ENCODE results near the gene NFIB.

The NFIB gene

GRCh38 chr9:14303100-14303499 is 10.8 kb downstream of the NFIB start:
- DNase-seq, result no peak

DNA sequence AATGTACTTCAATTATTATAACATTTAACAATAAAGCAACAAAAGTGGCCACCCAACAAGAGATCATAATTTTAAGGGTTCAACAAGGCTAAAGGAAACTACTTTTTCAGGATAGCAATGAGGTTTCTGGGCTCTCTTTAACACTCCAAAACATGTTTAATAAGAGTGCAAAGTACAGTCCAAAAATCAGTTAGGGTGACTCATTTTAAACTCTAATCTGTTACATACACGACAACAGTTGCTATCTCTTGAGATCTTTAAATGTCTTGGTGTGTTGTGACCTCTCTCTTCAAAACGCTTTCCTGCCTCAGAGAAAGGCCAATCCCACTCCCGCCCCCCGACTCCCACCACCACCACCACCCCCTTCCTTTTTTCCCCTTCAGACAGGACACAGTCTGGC is 11.5 kb downstream of the NFIB start:
- no peak for DNase-seq

GRCh38 chr9:14301583-14302021 is 12.3 kb downstream of the NFIB start:
- peak; percentile 61 for DNase-seq

GRCh38 chr9:14301006-14301405 is 12.9 kb downstream of the NFIB start:
- DNase-seq, result no peak

- no peak for DNase-seq
Measured at GRCh38 chr9:14300588-14300987, 13.4 kb downstream of the NFIB start.

- DNase-seq, result no peak
Measured at GRCh38 chr9:14300040-14300439, 13.9 kb downstream of the NFIB start.

GRCh38 chr9:14298601-14299022 is 15.3 kb downstream of the NFIB start:
- peak; percentile 21 for DNase-seq

- DNase-seq, result no peak
Measured at GRCh38 chr9:14296495-14297113, 17.3 kb downstream of the NFIB start.

DNA sequence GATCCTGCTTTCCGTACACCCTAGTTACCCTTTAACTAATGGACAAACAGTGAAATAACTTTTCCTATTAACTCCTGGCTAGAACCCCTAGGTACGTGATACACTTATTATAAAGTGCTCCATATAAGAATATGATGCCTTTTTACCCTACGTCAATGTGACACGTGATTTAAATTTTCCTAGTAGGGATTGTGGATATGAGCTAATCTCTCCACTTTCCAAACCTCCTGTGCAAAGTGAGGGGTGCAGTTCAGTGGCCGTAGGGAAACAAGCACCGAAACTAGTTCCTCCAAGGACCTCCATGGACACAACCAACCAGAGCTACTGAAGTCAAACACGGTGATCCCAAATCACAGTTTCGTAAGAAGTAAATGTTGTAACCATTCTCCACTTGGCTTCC is 19.3 kb downstream of the NFIB start:
- DNase-seq, result no peak

DNA sequence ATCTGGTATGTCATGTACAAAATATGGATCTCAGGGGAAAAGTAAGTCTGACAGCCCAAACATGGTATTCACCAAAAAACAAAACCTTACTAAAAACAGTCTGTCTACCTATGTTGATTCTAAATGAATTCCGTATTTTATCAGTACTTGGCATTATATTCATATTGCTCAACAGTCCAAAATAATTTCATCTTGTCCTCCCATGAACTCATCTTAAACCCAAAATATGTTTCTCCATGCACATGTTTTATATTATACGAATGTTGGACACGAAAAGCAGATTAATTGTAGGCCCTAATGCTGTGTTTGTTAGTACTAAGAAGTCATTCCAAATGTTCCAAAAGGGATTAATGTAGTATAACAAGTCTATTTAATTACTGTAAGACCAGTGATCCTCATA is 20.1 kb downstream of the NFIB start:
- no peak for DNase-seq

DNA sequence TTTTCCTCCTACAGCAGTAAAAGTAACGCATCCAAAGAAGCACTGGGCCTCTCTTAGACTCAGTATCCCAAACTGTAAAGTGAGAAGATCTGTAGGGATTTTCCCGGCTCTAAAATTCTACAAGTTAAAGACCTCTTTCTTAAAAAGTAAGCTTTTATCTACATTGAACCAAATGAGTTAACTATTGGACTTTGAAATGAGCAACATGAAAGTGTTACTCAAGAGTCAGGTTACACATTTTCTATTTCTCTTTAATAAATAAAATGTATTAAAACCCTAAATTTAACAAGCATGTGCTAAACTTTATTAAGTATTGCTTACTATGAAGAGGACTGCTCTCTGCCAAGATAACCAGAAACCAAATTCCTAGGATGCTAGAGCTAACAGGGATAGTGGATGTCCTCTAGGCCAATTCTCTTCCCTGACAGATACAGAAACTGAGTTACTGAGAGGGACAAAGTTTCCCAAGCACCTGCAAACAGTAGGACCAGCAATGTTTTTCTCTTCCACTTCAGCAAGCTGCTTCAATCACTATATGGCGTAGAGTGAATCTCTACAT is 21.7 kb downstream of the NFIB start:
- DNase-seq, result no peak

- DNase-seq, result no peak
Measured at GRCh38 chr9:14289916-14290315, 24.0 kb downstream of the NFIB start.

GRCh38 chr9:14288433-14288832 is 25.5 kb downstream of the NFIB start:
- DNase-seq, result no peak

DNA sequence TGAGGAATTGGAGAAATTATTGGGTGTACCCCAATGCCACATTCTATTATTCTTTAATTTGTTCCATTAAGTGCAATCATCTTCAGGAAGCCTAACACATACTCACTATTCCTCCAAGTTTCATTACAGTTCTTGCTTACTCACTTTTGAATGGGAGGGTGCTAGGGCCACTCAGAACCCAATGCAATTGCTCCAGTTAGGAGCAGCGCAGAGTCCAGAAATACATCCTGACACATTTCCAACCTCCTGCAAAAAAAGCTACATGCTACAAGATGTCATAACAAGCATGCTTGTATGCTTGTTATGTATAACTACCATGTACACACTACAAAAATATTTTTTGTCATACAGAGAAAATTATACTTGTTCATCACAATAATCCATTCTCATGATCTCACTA is 27.8 kb downstream of the NFIB start:
- no peak for DNase-seq

DNA sequence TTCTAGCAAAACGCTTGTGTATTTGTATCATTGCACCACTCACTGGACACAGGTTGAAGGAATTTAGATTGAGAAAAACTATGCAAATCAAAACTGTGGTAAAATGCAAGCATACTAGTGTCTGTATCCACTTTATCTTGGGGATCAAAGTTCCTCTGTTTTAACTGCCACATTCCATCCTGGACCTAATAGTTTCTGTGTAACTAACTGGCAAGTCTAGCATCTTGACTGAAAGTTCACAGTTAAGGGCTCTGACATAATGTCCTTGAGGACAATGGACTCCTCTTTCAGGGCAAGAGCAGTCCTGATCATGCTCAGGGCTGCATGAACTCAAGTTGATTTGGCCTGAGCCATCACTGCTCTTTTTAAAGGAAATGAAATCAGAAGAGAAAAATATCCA is 30.7 kb downstream of the NFIB start:
- no peak for DNase-seq

- no peak for DNase-seq
Measured at GRCh38 chr9:14281876-14282275, 32.1 kb downstream of the NFIB start.

DNA sequence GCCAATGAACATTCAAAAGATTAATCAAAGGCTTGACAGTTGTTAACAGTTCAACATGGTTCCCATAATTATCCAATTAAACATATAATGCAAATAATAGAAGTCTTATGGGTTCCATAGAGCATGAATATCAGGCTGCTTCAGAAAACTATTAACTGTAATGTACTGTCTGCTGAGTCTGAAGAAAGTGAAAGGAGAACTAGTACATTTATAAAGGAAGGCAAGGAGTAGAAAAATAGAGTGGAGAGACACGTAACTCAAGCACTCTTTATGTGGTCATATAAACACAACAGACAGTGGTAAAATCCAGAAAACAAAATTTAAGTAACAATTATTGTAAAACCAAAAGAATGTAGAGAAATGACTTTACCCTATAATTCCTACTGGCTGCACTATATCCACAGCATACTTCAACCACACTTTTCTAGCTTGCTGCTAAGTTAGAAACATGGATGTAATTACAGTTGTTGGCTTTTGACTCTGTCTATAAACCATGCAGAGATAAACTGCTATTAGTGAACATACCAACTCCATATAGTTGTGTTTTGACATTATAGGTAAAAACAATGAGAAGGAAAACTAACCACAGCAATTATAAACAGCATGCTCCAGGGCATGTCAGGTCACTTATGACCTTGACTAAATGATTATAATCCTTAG is 32.7 kb downstream of the NFIB start:
- DNase-seq, result no peak

GRCh38 chr9:14279671-14280070 is 34.3 kb downstream of the NFIB start:
- no peak for DNase-seq

- DNase-seq, result no peak
Measured at GRCh38 chr9:14278291-14278721, 35.6 kb downstream of the NFIB start.

GRCh38 chr9:14277761-14278160 is 36.2 kb downstream of the NFIB start:
- no peak for DNase-seq

- DNase-seq, result no peak
Measured at GRCh38 chr9:14277244-14277643, 36.7 kb downstream of the NFIB start.

DNA sequence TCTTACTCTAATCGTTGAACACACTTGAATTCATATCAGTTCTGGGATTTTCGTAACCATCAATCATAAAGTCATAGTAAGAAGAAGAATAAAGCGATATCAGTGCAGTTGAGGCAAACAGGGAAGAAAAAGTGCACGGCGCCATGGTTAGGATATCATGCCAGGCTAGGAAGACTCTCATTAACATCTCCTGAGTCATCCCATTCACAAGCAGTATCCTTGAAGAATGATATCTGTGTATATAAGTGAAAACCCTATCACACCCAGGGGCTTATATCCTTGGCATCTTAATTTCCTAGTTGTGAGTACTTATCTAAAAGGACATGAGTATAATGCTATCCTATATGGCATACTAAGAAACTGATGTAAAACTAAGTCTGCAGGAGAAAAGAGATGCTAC is 38.6 kb downstream of the NFIB start:
- no peak for DNase-seq

DNA sequence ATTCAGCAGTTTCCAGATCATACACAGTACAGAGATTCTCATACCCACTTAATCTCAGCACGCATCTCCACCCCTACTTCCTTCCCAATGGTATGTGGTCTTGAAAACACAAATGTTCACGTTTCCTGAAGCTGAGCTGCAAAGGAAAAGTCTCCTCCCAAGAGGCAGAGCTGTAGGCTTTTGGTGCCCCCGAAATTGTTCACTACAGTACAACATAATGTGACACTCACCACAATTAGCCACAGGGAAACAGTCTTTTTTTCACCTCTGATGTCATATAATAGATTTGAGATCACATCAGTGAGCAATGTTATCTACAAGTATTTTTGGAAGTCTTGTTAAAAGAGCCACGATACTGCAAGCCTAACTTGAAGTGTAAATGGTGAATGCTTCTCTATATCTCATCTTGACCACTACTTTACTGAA is 40.2 kb downstream of the NFIB start:
- no peak for DNase-seq

GRCh38 chr9:14272927-14273528 is 40.9 kb downstream of the NFIB start:
- no peak for DNase-seq

All from NCI-H2171 treated with DMSO at 0.1 percent for 48 hours (cell line).